Effector CD8-positive, alpha-beta T cell (primary cell): Measurements from ENCODE around the gene ST3GAL4.
"Not testable (repeated sequence)": the region's sequence is repeated elsewhere in the genome, so short reads cannot be mapped to it uniquely, and the experiment has no call there.

Source experiments
- DNase-seq: peaks from one replicate; lab custom pipeline; 2025; lab: John Stamatoyannopoulos, UW

Gene ST3GAL4

GRCh38 chr11:126362879-126363655 is 7.6 kb downstream of the ST3GAL4 start:
- DNase-seq, result no peak

GRCh38 chr11:126363706-126364248 is 8.3 kb downstream of the ST3GAL4 start:
- no peak for DNase-seq

- DNase-seq, result not testable (repeated sequence)
These were observed 9.2 kb downstream of the ST3GAL4 start for GRCh38 chr11:126364735-126365134.

- DNase-seq, result not testable (repeated sequence)
These were observed 10.0 kb downstream of the ST3GAL4 start for GRCh38 chr11:126365508-126365907.

- DNase-seq, result no peak
These were observed 10.8 kb downstream of the ST3GAL4 start for GRCh38 chr11:126366064-126366822.

- not testable (repeated sequence) for DNase-seq
These were observed 11.6 kb downstream of the ST3GAL4 start for GRCh38 chr11:126366823-126367654.

- not testable (repeated sequence) for DNase-seq
These were observed 12.3 kb downstream of the ST3GAL4 start for GRCh38 chr11:126367806-126368205.

- not testable (repeated sequence) for DNase-seq
These were observed 13.0 kb downstream of the ST3GAL4 start for GRCh38 chr11:126368336-126369119.

- DNase-seq, result no peak
These were observed 14.5 kb downstream of the ST3GAL4 start for GRCh38 chr11:126370016-126370415.

- no peak for DNase-seq
These were observed 16.1 kb downstream of the ST3GAL4 start for GRCh38 chr11:126371595-126371994.

GRCh38 chr11:126373389-126374066 is 18.0 kb downstream of the ST3GAL4 start:
- not testable (repeated sequence) for DNase-seq

GRCh38 chr11:126374562-126375300 is 19.2 kb downstream of the ST3GAL4 start:
- DNase-seq, result not testable (repeated sequence)

GRCh38 chr11:126375726-126376125 is 20.2 kb downstream of the ST3GAL4 start:
- no peak for DNase-seq

GRCh38 chr11:126378763-126379162 is 23.3 kb downstream of the ST3GAL4 start:
- no peak for DNase-seq

- no peak for DNase-seq
These were observed 25.4 kb downstream of the ST3GAL4 start for GRCh38 chr11:126380909-126381308.

- DNase-seq, result not testable (repeated sequence)
These were observed 26.5 kb downstream of the ST3GAL4 start for GRCh38 chr11:126381960-126382359.

GRCh38 chr11:126382641-126383040 is 27.2 kb downstream of the ST3GAL4 start:
- DNase-seq, result not testable (repeated sequence)

- no peak for DNase-seq
These were observed 28.2 kb downstream of the ST3GAL4 start for GRCh38 chr11:126383339-126384335.
